Breast epithelium (tissue), 3 donors: ENCODE data around the gene PARD3B.

Source experiments
- POLR2A ChIP-seq: fragments of 450-650 bp; IDR thresholded peaks from one replicate; pipeline ENCODE4 v1.6.1; 2016; ENCODE audit warnings: antibody characterized with exemption, mild to moderate bottlenecking, moderate library complexity
- TF ChIP-seq, protein P1 (sequence below), 3 donors: fragments of 450-650 bp; IDR thresholded peaks; one replicate each; pipeline ENCODE4 v1.5.1; 2016 to 2017; ENCODE audit warnings: antibody characterized with exemption in 3 of 3, mild to moderate bottlenecking in 3 of 3, moderate library complexity in 3 of 3

DNA sequence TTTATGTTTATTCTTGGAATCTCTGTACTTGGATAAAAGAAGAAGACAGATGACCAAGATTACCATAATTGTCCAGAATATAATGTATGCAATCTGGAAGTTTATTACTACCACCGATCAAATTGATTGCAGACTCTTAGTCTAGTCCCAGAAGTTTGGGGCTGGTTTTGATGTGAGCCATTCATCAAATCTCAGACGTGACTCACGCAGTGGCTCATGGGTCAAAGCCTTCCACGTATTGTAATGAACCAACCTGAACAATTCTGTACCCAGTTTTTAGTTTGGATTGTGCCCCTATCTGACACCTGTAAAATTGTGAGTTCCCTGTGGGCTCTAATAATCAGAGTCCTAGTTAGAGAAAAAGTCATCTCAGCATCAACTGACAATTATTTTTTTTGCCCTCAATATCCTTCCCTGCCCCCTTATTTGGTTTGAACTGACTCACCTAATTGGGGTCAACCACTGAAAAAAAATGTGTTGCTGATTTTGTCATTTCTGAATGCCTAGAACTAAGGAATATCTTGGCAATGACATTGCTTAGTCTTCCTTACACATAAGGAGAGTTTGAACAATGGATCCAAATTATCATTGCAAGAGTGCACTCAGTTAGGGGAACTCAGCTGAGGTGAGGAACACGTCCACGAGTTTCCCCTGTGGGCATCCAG lies 917.5 kb downstream of the PARD3B start:
- TF ChIP-seq POLR2A: no peak
- TF ChIP-seq, protein P1, sequence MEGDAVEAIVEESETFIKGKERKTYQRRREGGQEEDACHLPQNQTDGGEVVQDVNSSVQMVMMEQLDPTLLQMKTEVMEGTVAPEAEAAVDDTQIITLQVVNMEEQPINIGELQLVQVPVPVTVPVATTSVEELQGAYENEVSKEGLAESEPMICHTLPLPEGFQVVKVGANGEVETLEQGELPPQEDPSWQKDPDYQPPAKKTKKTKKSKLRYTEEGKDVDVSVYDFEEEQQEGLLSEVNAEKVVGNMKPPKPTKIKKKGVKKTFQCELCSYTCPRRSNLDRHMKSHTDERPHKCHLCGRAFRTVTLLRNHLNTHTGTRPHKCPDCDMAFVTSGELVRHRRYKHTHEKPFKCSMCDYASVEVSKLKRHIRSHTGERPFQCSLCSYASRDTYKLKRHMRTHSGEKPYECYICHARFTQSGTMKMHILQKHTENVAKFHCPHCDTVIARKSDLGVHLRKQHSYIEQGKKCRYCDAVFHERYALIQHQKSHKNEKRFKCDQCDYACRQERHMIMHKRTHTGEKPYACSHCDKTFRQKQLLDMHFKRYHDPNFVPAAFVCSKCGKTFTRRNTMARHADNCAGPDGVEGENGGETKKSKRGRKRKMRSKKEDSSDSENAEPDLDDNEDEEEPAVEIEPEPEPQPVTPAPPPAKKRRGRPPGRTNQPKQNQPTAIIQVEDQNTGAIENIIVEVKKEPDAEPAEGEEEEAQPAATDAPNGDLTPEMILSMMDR (IDR thresholded peaks at IDR 0.05): no peak
